Ascending aorta (tissue), 2 donors: ENCODE measurements around the gene C10orf90. TPM values are rescaled to one million over a fixed set of nuclear protein-coding genes. Genes with fewer than 3 reads are reported as not detected.

Experiments
- DNase-seq, 2 donors: peaks; one replicate each; pipeline ENCODE4 v3.0.0-alpha.2; 2019; ENCODE audit warnings: low spot score in 2 of 2
- H3K27ac ChIP-seq, 2 donors: fragments of 200-600 bp; sonication (generic); one replicate each; pipeline ENCODE4 v1.5.1; 2016 to 2017; ENCODE audit warnings: mild to moderate bottlenecking in 1 of 2
- H3K27me3 ChIP-seq: fragments of 200-600 bp; sonication (generic); one replicate; pipeline ENCODE4 v1.5.1; 2017
- H3K36me3 ChIP-seq, 2 donors: fragments of 200-600 bp; sonication (generic); one replicate each; pipeline ENCODE4 v1.5.1; 2016
- H3K4me1 ChIP-seq, 2 donors: fragments of 200-600 bp; sonication (generic); one replicate each; pipeline ENCODE4 v1.5.1; 2016 to 2017; ENCODE audit warnings: mild to moderate bottlenecking in 1 of 2
- H3K4me3 ChIP-seq, 2 donors: fragments of 200-600 bp; sonication (generic); one replicate each; pipeline ENCODE4 v1.5.1; 2016 to 2017; ENCODE audit warnings: mild to moderate bottlenecking in 1 of 2
- H3K9me3 ChIP-seq, 2 donors: fragments of 200-600 bp; sonication (generic); one replicate each; pipeline ENCODE4 v1.5.1; 2016
- CTCF ChIP-seq, 3 experiments: fragments of 200-600 bp in 2 of 3; fragments of 450-650 bp in 1 of 3; sonication (generic) in 2 of 3; IDR thresholded peaks; one replicate each; pipeline ENCODE4 v1.5.1; 2016 to 2019; ENCODE audit warnings: antibody characterized with exemption in 3 of 3, mild to moderate bottlenecking in 1 of 3, moderate library complexity in 1 of 3
- intact Hi-C: fragments of 100-400 bp; cut with DNase I; formaldehyde crosslinking; loops from one replicate; pipeline ENCODE4 v1.15.1; 2023
- total RNA-seq: library from RNA; depleted of rRNA; stranded (reverse); fragments of >200 nt; gene quantifications from one replicate; pipeline ENCODE4 v1.1.0, GENCODE V29; 2016

C10orf90 gene
- total RNA-seq, 1 donor from 2014 or later = not detected

- H3K27ac ChIP-seq = no peak overlapping the region
- H3K36me3 ChIP-seq = no peaks in the 10 kb centered on the region
- H3K4me3 ChIP-seq = no peak overlapping the region
- DNase-seq = no peak
- no peaks in the 10 kb centered on the region for H3K27me3 ChIP-seq
- intact Hi-C loops = no loop called here
- no peak for TF ChIP-seq CTCF (IDR thresholded peaks at IDR 0.05)
- no peaks in the 10 kb centered on the region for H3K4me1 ChIP-seq
- no peaks in the 10 kb centered on the region for H3K9me3 ChIP-seq
Observed at GRCh38 chr10:126430512-126430911, 240.0 kb downstream of the C10orf90 start.

GRCh38 chr10:126429275-126429674 lies 241.2 kb downstream of the C10orf90 start:
- H3K9me3 ChIP-seq = no peaks in the 10 kb centered on the region
- no peak for DNase-seq
- no peaks in the 10 kb centered on the region for H3K36me3 ChIP-seq
- H3K27ac ChIP-seq = no peak overlapping the region
- H3K4me1 ChIP-seq = no peaks in the 10 kb centered on the region
- H3K27me3 ChIP-seq = no peaks in the 10 kb centered on the region
- no peak overlapping the region for H3K4me3 ChIP-seq
- intact Hi-C loops = no loop called here
- no peak for TF ChIP-seq CTCF (IDR thresholded peaks at IDR 0.05)

- no peak for TF ChIP-seq CTCF (IDR thresholded peaks at IDR 0.05)
- intact Hi-C loops = no loop called here
- Histone ChIP-seq H3K27me3 (no peaks in the 10 kb centered on the region), H3K36me3 (no peaks in the 10 kb centered on the region), H3K27ac (no peak overlapping the region), H3K4me3 (no peak overlapping the region), H3K4me1 (no peaks in the 10 kb centered on the region), H3K9me3 (peaks cover 0 to 7% of the 10 kb centered on the region in 2 donors)
- no peak for DNase-seq
Observed at GRCh38 chr10:126425489-126426065, 244.9 kb downstream of the C10orf90 start.

- intact Hi-C loops = no loop called here
- Histone ChIP-seq H3K27me3 (no peaks in the 10 kb centered on the region), H3K9me3 (peaks cover 0 to 7% of the 10 kb centered on the region in 2 donors), H3K36me3 (no peaks in the 10 kb centered on the region), H3K27ac (no peak overlapping the region), H3K4me3 (no peak overlapping the region), H3K4me1 (no peaks in the 10 kb centered on the region)
- TF ChIP-seq CTCF (IDR thresholded peaks at IDR 0.05) = no peak
- no peak for DNase-seq
Observed at GRCh38 chr10:126425032-126425431, 245.5 kb downstream of the C10orf90 start.

GRCh38 chr10:126423732-126424491 lies 246.6 kb downstream of the C10orf90 start:
- intact Hi-C loops = no loop called here

More at GRCh38 chr10:126423732-126424491, 246.6 kb downstream of the C10orf90 start:
- Histone ChIP-seq H3K36me3 (no peaks in the 10 kb centered on the region), H3K4me1 (no peaks in the 10 kb centered on the region), H3K27me3 (no peaks in the 10 kb centered on the region), H3K27ac (no peak overlapping the region), H3K9me3 (peaks cover 0 to 7% of the 10 kb centered on the region in 2 donors), H3K4me3 (no peak overlapping the region)
- no peak for DNase-seq
- no peak for TF ChIP-seq CTCF (IDR thresholded peaks at IDR 0.05)
